GM12875 (cell line): ENCODE measurements around the gene ZBTB26.
A peak's percentile ranks its signal among the peaks of the same experiment; 100 is the strongest.
"Not testable (repeated sequence)": the region's sequence is repeated elsewhere in the genome, so short reads cannot be mapped to it uniquely, and the experiment has no call there.

Source experiments
- H3K4me3 ChIP-seq: one replicate; pipeline ENCODE4 v1.5.1; 2011; ENCODE audit warnings: low read depth, low read length, control low read depth
- CTCF ChIP-seq: IDR thresholded peaks from 2 replicates; pipeline ENCODE4 v1.5.1; 2011; ENCODE audit warnings: low read depth, mild to moderate bottlenecking, control low read depth, inconsistent platforms, low read length, moderate library complexity, borderline replicate concordance; ENCODE audit not compliant: insufficient read depth

The ZBTB26 gene

GRCh38 chr9:122929796-122930354 is 1.4 kb downstream of the ZBTB26 start:
- no peak overlapping the region for H3K4me3 ChIP-seq
- TF ChIP-seq CTCF: no peak

GRCh38 chr9:122923947-122924346 is 7.4 kb downstream of the ZBTB26 start:
- no peak overlapping the region for H3K4me3 ChIP-seq
- TF ChIP-seq CTCF: no peak

- no peak overlapping the region for H3K4me3 ChIP-seq
- TF ChIP-seq CTCF: no peak
Measured at GRCh38 chr9:122922713-122923112, 8.6 kb downstream of the ZBTB26 start.

- no peak overlapping the region for H3K4me3 ChIP-seq
- TF ChIP-seq CTCF: no peak
Measured at GRCh38 chr9:122918310-122918709, 13.0 kb downstream of the ZBTB26 start.

- peak within 1 kb of the TSS; percentile 73 for H3K4me3 ChIP-seq
- no peak for TF ChIP-seq CTCF
Measured at GRCh38 chr9:122912964-122913673, 18.2 kb downstream of the ZBTB26 start, which contains the start of gene ZBTB6. Gene ZBTB6 (minus strand): TSS chr9:122913323. CDS start chr9:122912072, 1,251 bp downstream.

GRCh38 chr9:122912671-122912963 is 18.7 kb downstream of the ZBTB26 start:
- no peak for TF ChIP-seq CTCF

GRCh38 chr9:122906122-122906521 is 25.2 kb downstream of the ZBTB26 start:
- not testable (repeated sequence) for H3K4me3 ChIP-seq

More at GRCh38 chr9:122912671-122912963, 18.7 kb downstream of the ZBTB26 start:
- peak overlapping the region; percentile 73 for H3K4me3 ChIP-seq
